Skeletal muscle tissue (tissue), 4 donors: ENCODE measurements around the gene UQCR10. TPM values are rescaled to one million over a fixed set of nuclear protein-coding genes. Genes with fewer than 3 reads are reported as not detected.

Experiments used
- H3K27ac ChIP-seq: one replicate; pipeline ENCODE4 v1.7.0; 2013; ENCODE audit warnings: mild to moderate bottlenecking, low read depth, low read length, inconsistent platforms
- H3K27me3 ChIP-seq, 3 donors: one replicate each; pipeline ENCODE4 v1.7.0; 2013; ENCODE audit warnings: low read length in 3 of 3; ENCODE audit not compliant: control insufficient read depth in 3 of 3, insufficient read depth in 3 of 3
- H3K36me3 ChIP-seq, 3 donors: one replicate each; pipeline ENCODE4 v1.7.0; 2013; ENCODE audit warnings: low read length in 3 of 3; ENCODE audit not compliant: control insufficient read depth in 3 of 3, insufficient read depth in 3 of 3
- H3K4me1 ChIP-seq, 3 donors: one replicate each; pipeline ENCODE4 v1.7.0; 2013; ENCODE audit warnings: low read length in 3 of 3, mild to moderate bottlenecking in 3 of 3; ENCODE audit not compliant: control insufficient read depth in 3 of 3, insufficient read depth in 3 of 3
- H3K4me3 ChIP-seq, 3 donors: one replicate each; pipeline ENCODE4 v1.7.0; 2013; ENCODE audit warnings: low read length in 3 of 3
- H3K9ac ChIP-seq, 3 donors: one replicate each; pipeline ENCODE4 v1.7.0; 2013; ENCODE audit warnings: low read length in 3 of 3, mild to moderate bottlenecking in 3 of 3, moderate library complexity in 2 of 3, low read depth in 1 of 3
- H3K9me3 ChIP-seq, 3 donors: one replicate each; pipeline ENCODE4 v1.7.0; 2013; ENCODE audit warnings: low read length in 3 of 3; ENCODE audit not compliant: control insufficient read depth in 3 of 3
- total RNA-seq: library from RNA; depleted of rRNA; stranded (reverse); fragments of >200 nt; gene quantifications from one replicate; pipeline ENCODE4 v1.2.3, GENCODE V29; 2014
- donor health status: Osteomylitis.

Gene UQCR10
- total RNA-seq, 1 donor from 2014 or later = 57.9 TPM

DNA sequence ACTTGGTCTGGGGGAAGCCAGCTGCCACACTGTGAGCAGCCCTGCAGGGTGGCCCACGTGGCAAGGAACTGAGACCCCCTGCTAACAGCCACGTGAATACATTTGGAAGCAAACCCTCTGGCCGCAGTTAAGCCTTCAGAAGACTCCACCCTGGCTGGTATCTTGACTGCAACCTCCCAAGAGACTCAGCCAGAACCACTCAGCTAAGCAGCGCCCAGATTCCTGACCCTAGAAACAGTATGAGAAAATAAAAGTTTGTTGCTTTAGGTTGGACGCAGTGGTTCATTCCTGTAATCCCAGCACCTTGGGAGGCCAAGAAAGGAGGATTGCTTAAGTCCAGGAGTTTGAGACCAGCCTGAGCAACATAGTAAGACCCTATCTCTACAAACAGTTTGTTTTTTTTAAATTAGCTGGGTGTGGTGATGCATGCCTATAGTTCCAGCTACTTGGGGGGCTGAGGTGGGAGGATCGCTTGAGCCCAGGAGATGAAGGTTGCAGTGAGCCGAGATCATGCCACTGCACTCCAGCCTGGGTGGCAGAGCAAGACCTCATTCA is 9.0 kb upstream of the UQCR10 start:
- peaks cover 0 to 5% (median 3%) of the 10 kb centered on the region in 3 donors for H3K36me3 ChIP-seq
- H3K27me3 ChIP-seq = no peaks in the 10 kb centered on the region
- H3K27ac ChIP-seq = no peak overlapping the region
- H3K4me1 ChIP-seq = peaks cover 30 to 44% (median 37%) of the 10 kb centered on the region in 3 donors
- H3K9me3 ChIP-seq = no peaks in the 10 kb centered on the region
- H3K4me3 ChIP-seq = no peak overlapping the region
- H3K9ac ChIP-seq = no peak overlapping the region

DNA sequence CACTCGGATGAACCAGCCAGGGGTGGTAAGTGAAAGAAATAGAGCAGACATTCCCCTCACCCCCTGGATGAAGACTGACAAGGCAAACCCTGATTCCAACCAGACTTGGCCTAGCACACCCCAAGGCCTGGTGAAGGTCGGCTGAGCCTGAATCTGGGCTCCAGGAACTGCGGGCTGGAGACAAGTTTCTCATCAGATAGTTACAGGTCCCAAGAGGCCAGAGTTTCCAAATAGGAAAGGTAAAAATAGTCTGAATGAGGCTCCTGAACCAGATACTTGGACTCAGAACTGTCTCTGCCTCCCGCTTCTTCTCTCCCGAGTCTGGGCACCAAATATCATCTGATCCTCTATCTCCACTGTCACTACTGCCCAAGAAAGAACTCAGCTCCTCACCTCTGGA is 8.2 kb upstream of the UQCR10 start:
- peak overlapping the region; percentile 2 to 42 (median 8) for H3K9ac ChIP-seq
- H3K4me1 ChIP-seq = peaks cover 27 to 37% (median 33%) of the 10 kb centered on the region in 3 donors
- peak overlapping the region; percentile 38 for H3K27ac ChIP-seq
- H3K36me3 ChIP-seq = peaks cover 0 to 4% (median under 1%) of the 10 kb centered on the region in 3 donors
- no peaks in the 10 kb centered on the region for H3K27me3 ChIP-seq
- H3K9me3 ChIP-seq = no peaks in the 10 kb centered on the region
- peak overlapping the region in 1 of 3 donors; percentile 29 for H3K4me3 ChIP-seq

DNA sequence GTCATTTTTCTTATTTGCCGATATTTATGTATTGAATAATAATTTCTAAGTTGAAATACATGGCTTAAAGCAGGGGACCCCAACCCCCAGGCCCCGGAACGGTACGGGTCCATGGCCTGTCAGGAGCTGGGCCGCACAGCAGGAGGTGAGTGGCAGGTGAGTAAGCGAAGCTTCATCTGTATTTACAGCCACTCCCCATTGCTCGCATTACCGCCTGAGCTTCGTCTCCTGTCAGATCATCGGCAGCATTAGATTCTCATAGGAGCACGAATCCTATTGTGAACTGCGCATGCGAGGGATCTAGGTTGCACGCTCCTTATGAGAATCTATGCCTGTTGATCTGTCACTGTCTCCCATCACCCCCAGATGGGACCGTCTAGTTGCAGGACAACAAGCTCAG is 4.9 kb upstream of the UQCR10 start:
- Histone ChIP-seq H3K27ac (no peak overlapping the region), H3K36me3 (no peaks in the 10 kb centered on the region), H3K4me1 (peaks cover 20 to 30% (median 20%) of the 10 kb centered on the region in 3 donors), H3K9ac (no peak overlapping the region), H3K9me3 (no peaks in the 10 kb centered on the region), H3K27me3 (no peaks in the 10 kb centered on the region), H3K4me3 (no peak overlapping the region)

DNA sequence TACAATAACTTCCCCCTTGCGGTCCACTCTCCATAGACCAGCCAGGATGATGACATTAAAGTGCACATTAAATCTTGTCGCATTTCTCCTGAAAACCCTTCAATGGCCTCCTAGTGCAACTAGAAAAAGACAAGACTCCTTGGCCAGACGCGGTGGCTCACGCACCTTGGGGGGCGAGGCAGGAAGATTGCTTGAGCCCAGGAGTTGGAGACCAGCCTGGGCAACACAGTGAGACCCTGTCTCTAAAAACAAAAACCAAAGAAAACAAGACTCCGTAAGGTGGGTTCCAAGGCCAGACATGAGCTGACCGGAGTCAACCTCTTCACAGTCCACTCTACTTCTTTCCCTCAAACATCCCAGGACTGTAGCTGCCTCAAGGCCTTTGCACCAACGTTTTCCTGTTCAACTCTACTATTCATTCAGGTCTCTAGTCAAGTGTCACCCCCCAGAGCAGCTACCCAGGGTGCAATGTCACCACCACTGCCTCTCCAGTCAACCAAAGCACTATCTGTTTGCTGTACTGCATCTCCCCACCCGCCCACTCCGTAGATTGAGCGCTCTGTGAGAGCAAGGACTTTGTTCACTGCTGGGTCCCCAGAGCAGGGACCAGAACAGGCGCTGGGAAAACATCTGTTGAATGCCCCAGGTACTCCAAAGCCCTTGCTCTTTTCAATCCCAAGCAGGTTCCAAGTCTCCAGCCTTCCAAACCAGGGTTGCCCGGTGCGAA is 1.1 kb upstream of the UQCR10 start:
- H3K4me3 ChIP-seq = peak overlapping the region; percentile 94 to 100 (median 100)

DNA sequence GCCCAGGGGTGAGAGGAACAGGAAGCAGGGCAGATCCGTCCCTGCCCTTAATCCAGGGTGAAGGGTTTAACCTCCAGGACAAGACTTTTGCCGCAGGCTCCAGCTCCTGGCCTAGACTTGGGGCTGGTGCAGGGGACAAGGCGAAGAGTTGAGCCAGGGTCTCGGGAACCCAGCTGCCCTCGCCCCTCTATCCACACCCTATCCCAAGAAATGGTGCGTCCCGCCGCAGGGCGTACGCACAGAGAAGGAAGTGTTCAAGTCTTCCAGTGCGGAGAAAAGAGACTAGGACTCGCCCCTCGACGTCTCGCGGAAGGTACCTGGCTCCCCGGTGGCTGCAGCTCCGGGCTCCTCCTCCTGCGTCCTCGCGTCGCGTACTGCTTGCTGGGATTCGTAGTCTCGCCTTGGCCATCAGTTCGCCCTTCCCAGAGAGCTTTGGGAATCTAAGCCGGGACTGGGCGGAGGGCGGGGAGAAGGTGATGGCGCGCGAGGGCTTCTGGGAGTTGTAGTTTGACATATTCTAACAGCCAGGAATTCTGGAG is 468 bp upstream of the UQCR10 start, which contains the start of gene ZMAT5:
TSS of gene ZMAT5 (minus strand) at position 376 of the 539 bp plus-strand sequence. CDS start 18,463 bp downstream, outside the sequence.
- no peaks in the 10 kb centered on the region for H3K9me3 ChIP-seq
- peaks cover 36 to 50% (median 37%) of the 10 kb centered on the region in 3 donors for H3K4me1 ChIP-seq
- H3K27ac ChIP-seq = peak within 1 kb of the TSS; percentile 97
- peaks cover 17 to 20% (median 20%) of the 10 kb centered on the region in 3 donors for H3K36me3 ChIP-seq
- H3K4me3 ChIP-seq = peak within 1 kb of the TSS; percentile 94 to 100 (median 100)
- H3K9ac ChIP-seq = peak within 1 kb of the TSS; percentile 92 to 100 (median 99)
- no peaks in the 10 kb centered on the region for H3K27me3 ChIP-seq

More for the DNA sequence above, 1.1 kb upstream of the UQCR10 start:
- Histone ChIP-seq H3K36me3 (peaks cover 15 to 19% (median 17%) of the 10 kb centered on the region in 3 donors), H3K27ac (peak overlapping the region; percentile 97), H3K4me1 (peaks cover 36 to 50% (median 37%) of the 10 kb centered on the region in 3 donors), H3K27me3 (no peaks in the 10 kb centered on the region), H3K9me3 (no peaks in the 10 kb centered on the region), H3K9ac (peak overlapping the region; percentile 92 to 99 (median 96))

DNA sequence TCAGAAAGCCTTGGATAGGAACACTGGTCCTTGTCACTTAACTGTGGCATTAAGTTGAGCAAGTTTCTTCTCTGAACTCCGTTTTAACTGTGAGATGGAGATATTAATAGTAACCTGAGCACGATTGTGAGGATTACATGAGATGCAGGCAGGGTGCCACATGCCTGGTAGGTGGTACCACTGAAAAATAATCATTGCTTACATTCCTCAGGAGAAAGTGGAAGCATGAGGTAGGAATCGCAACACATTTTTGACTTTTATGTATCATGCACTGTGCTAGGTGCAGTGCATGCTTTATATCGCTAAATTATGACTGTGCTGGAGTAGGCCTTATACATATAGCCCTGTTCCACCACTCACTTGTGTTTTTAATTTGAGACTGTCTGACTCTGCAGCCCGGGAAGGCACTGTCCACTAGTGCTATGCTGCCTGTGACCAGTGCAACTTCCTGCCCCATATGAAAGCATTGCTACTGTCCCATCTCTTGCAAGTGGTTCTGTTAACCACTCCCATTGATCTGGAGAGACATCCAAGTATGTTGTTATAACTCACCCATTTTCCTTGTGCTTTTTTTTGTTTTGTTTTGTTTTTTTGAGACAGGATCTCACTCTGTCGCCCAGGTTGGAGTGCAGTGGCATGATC is 1.0 kb downstream of the UQCR10 start:
- peak overlapping the region; percentile 92 to 100 (median 99) for H3K9ac ChIP-seq
- peaks cover 42 to 58% (median 43%) of the 10 kb centered on the region in 3 donors for H3K4me1 ChIP-seq
- H3K9me3 ChIP-seq = no peaks in the 10 kb centered on the region
- H3K27me3 ChIP-seq = no peaks in the 10 kb centered on the region
- peak overlapping the region; percentile 94 to 100 (median 100) for H3K4me3 ChIP-seq
- peaks cover 17 to 20% (median 20%) of the 10 kb centered on the region in 3 donors for H3K36me3 ChIP-seq
- peak overlapping the region; percentile 97 for H3K27ac ChIP-seq

DNA sequence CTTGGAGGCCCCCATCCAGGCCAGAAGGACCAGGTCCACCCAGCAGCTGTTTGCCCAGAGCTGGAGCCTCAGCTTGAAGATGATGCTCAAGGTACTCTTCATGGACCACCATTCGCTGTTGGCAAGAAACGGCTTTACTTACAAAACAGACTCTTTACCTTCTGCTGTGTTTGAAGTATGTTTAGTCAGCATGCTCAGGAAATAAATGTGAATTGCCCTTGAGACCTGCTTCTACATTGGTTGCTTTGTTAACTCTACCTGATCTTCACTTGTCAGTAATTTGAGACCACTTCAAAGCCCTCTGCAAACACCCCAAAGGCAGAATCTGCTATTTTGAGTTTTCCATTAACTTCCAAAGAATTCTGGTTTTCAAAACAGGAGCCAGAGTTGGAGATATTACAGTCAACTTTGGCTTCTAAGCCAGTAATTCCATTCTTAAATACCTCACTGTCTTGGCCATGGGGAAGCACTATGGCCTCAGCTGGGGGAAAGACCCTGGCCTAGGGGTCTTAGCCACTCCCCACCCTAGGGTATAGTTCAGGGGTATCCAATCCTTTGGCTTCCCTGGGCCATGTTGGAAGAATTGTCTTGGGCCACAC is 2.7 kb downstream of the UQCR10 start:
- Histone ChIP-seq H3K36me3 (peaks cover 17 to 20% (median 20%) of the 10 kb centered on the region in 3 donors), H3K4me3 (no peak overlapping the region), H3K4me1 (peaks cover 42 to 61% (median 47%) of the 10 kb centered on the region in 3 donors), H3K9me3 (no peaks in the 10 kb centered on the region), H3K9ac (no peak overlapping the region), H3K27me3 (no peaks in the 10 kb centered on the region), H3K27ac (no peak overlapping the region)

DNA sequence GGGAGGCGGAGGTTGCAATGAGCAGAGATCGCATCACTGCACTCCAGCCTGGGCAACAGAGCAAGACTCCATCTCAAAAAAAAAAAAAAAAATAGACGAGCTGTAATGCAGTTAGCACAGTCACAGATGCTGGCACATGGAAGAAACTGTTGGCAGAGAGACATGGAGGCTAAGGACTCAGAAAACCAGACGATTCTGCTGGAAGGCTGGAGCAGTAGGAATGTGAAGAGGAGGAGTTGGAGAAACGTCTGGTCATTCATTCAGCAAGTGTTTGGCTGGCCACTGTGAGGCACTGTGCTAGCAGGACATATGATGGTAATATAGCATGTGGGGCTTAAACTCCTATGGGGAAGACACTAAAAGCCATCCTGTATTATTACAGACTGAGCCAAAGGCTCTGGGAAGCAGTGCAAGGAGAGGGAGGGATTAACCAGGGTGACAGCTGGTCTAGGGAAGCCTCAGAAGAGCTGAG is 5.0 kb downstream of the UQCR10 start:
- Histone ChIP-seq H3K36me3 (peaks cover 17 to 20% (median 20%) of the 10 kb centered on the region in 3 donors), H3K4me3 (no peak overlapping the region), H3K4me1 (peaks cover 33 to 44% (median 37%) of the 10 kb centered on the region in 3 donors), H3K27ac (peak overlapping the region; percentile 40), H3K9ac (peak overlapping the region in 1 of 3 donors; percentile 25), H3K9me3 (no peaks in the 10 kb centered on the region), H3K27me3 (no peaks in the 10 kb centered on the region)

DNA sequence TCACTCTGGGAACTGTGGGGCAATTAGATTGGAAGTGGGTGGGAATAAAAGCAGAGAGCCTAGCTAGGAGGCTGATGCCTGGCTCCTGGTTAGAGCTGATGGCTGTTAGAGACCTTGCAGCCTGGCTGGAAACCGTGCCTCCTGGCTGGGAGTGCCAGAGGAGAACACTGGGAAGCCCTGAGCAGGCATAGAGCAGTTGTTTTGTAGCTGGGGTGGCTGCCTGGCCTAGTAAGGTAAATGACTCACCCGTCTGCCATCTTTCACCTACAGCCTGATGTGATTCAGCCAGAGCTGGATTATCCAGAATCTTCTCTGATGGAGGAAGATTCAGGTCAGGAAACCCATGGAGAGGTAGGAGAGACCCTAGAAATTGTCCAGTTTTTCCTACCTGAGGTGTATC is 6.1 kb downstream of the UQCR10 start:
- no peaks in the 10 kb centered on the region for H3K27me3 ChIP-seq
- H3K36me3 ChIP-seq = peaks cover 17 to 20% (median 20%) of the 10 kb centered on the region in 3 donors
- peak overlapping the region in 1 of 3 donors; percentile 57 for H3K9ac ChIP-seq
- H3K27ac ChIP-seq = peak overlapping the region; percentile 38
- peaks cover 27 to 34% (median 31%) of the 10 kb centered on the region in 3 donors for H3K4me1 ChIP-seq
- H3K4me3 ChIP-seq = no peak overlapping the region
- no peaks in the 10 kb centered on the region for H3K9me3 ChIP-seq
